ENCODE data around the gene CCDC85A.

DNA sequence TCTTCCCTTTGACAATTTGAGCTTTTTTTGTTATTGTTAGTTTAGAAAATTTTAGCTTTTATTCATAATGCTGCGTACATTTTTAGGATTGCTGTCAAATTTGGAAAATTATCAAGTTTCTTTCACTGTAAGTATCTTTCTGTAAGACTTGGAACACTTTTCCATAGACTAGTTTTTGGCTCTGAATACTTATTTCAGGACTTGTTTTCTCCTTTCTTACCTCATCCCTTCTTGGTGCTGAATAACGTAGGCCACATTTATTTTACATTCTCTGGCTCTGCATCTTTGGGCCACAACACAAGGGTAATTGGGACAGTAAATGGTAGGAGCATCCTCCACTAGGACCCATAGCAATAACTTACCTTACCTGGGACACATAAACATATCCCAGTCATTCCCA is 85.1 kb downstream of the CCDC85A start:
- TF ChIP-seq RARB (CRISPR knock-in tag; IDR thresholded peaks at IDR 0.05): no peak
- no peak for TF ChIP-seq SNAI2 (CRISPR knock-in tag; IDR thresholded peaks at IDR 0.05)
- TF ChIP-seq, protein P1, sequence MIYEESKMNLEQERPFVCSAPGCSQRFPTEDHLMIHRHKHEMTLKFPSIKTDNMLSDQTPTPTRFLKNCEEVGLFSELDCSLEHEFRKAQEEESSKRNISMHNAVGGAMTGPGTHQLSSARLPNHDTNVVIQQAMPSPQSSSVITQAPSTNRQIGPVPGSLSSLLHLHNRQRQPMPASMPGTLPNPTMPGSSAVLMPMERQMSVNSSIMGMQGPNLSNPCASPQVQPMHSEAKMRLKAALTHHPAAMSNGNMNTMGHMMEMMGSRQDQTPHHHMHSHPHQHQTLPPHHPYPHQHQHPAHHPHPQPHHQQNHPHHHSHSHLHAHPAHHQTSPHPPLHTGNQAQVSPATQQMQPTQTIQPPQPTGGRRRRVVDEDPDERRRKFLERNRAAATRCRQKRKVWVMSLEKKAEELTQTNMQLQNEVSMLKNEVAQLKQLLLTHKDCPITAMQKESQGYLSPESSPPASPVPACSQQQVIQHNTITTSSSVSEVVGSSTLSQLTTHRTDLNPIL (CRISPR knock-in tag; IDR thresholded peaks at IDR 0.05; ENCODE audit: low read depth): no peak
- TF ChIP-seq TSHZ2 (CRISPR knock-in tag; IDR thresholded peaks at IDR 0.05): no peak
- no peak for TF ChIP-seq ZFP30 (CRISPR knock-in tag; IDR thresholded peaks at IDR 0.05)
- TF ChIP-seq, protein P2, sequence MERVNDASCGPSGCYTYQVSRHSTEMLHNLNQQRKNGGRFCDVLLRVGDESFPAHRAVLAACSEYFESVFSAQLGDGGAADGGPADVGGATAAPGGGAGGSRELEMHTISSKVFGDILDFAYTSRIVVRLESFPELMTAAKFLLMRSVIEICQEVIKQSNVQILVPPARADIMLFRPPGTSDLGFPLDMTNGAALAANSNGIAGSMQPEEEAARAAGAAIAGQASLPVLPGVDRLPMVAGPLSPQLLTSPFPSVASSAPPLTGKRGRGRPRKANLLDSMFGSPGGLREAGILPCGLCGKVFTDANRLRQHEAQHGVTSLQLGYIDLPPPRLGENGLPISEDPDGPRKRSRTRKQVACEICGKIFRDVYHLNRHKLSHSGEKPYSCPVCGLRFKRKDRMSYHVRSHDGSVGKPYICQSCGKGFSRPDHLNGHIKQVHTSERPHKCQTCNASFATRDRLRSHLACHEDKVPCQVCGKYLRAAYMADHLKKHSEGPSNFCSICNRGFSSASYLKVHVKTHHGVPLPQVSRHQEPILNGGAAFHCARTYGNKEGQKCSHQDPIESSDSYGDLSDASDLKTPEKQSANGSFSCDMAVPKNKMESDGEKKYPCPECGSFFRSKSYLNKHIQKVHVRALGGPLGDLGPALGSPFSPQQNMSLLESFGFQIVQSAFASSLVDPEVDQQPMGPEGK (CRISPR knock-in tag; IDR thresholded peaks at IDR 0.05; ENCODE audit: borderline replicate concordance): no peak
- TF ChIP-seq, protein P3, sequence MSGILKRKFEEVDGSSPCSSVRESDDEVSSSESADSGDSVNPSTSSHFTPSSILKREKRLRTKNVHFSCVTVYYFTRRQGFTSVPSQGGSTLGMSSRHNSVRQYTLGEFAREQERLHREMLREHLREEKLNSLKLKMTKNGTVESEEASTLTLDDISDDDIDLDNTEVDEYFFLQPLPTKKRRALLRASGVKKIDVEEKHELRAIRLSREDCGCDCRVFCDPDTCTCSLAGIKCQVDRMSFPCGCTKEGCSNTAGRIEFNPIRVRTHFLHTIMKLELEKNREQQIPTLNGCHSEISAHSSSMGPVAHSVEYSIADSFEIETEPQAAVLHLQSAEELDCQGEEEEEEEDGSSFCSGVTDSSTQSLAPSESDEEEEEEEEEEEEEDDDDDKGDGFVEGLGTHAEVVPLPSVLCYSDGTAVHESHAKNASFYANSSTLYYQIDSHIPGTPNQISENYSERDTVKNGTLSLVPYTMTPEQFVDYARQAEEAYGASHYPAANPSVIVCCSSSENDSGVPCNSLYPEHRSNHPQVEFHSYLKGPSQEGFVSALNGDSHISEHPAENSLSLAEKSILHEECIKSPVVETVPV (CRISPR knock-in tag; IDR thresholded peaks at IDR 0.05): no peak
- no peak for TF ChIP-seq ZFP3 (CRISPR knock-in tag; IDR thresholded peaks at IDR 0.05)

All from SK-N-SH treated with all-trans-retinoic acid at 6 μM for 48 hours (cell line).